Dermis microvascular lymphatic vessel endothelial cell (primary cell): ENCODE measurements around the gene KDM4B. TPM values are rescaled to one million over a fixed set of nuclear protein-coding genes. Genes with fewer than 3 reads are reported as not detected.
A peak's percentile ranks its signal among the peaks of the same experiment; 100 is the strongest.
"Not testable (repeated sequence)": the region's sequence is repeated elsewhere in the genome, so short reads cannot be mapped to it uniquely, and the experiment has no call there.

Experiments used
- DNase-seq, 2 donors: peaks; one replicate each; pipeline versions ENCODE4 v3.0.0 to v3.0.0-alpha.2; 2010; ENCODE audit warnings: low read depth in 2 of 2
- total RNA-seq: library from RNA; depleted of rRNA; stranded (reverse); fragments of >200 nt; gene quantifications from 2 replicates; pipeline ENCODE4 v1.2.1, GENCODE V29; 2014

KDM4B gene
- total RNA-seq, 1 donor from 2014 or later, result 9.5 TPM

GRCh38 chr19:5147074-5147977 lies 178.4 kb downstream of the KDM4B start:
- DNase-seq, result no peak

GRCh38 chr19:5147978-5148793 lies 179.3 kb downstream of the KDM4B start:
- DNase-seq, result no peak

- no peak for DNase-seq
Observed at GRCh38 chr19:5148794-5149190, 179.9 kb downstream of the KDM4B start.

- DNase-seq, result no peak
Observed at GRCh38 chr19:5149508-5149907, 180.6 kb downstream of the KDM4B start.

- DNase-seq, result no peak
Observed at GRCh38 chr19:5149932-5150901, 181.3 kb downstream of the KDM4B start.

GRCh38 chr19:5150902-5151741 lies 182.2 kb downstream of the KDM4B start:
- DNase-seq, result no peak

GRCh38 chr19:5152013-5152763 lies 183.3 kb downstream of the KDM4B start:
- no peak for DNase-seq

GRCh38 chr19:5152767-5153532 lies 184.0 kb downstream of the KDM4B start:
- DNase-seq, result no peak

- no peak for DNase-seq
Observed at GRCh38 chr19:5153601-5154128, 184.8 kb downstream of the KDM4B start.

- DNase-seq, result peak in 1 of 2 donors; percentile 18
Observed at GRCh38 chr19:5154129-5154798, 185.4 kb downstream of the KDM4B start.

GRCh38 chr19:5154799-5155426 lies 186.0 kb downstream of the KDM4B start:
- no peak for DNase-seq

- no peak for DNase-seq
Observed at GRCh38 chr19:5155586-5156210, 186.8 kb downstream of the KDM4B start.

- DNase-seq, result no peak
Observed at GRCh38 chr19:5156231-5156986, 187.5 kb downstream of the KDM4B start.

GRCh38 chr19:5157186-5157585 lies 188.3 kb downstream of the KDM4B start:
- no peak for DNase-seq

GRCh38 chr19:5158549-5159134 lies 189.7 kb downstream of the KDM4B start:
- DNase-seq, result not testable (repeated sequence)
